SH-SY5Y (cell line): ENCODE results near the gene KDM1B.

ENCODE experiments used
- GATA2 ChIP-seq: IDR thresholded peaks from 2 replicates; pipeline ENCODE4 v1.6.1; 2011; ENCODE audit warnings: mild to moderate bottlenecking, low read depth, low read length
- GATA3 ChIP-seq: IDR thresholded peaks from 2 replicates; pipeline ENCODE4 v1.6.1; 2011; ENCODE audit warnings: low read depth, mild to moderate bottlenecking, low read length, moderate library complexity

The KDM1B gene

GRCh38 chr6:18259675-18260447, 104.6 kb downstream of the KDM1B start:
- no peak for TF ChIP-seq GATA3
- no peak for TF ChIP-seq GATA2

- TF ChIP-seq GATA3 (no peak), GATA2 (no peak)
Measured at GRCh38 chr6:18260448-18261106, 105.4 kb downstream of the KDM1B start.

- TF ChIP-seq GATA2, result no peak
- no peak for TF ChIP-seq GATA3
Measured at GRCh38 chr6:18261877-18262276, 106.7 kb downstream of the KDM1B start.

- TF ChIP-seq GATA2 (no peak), GATA3 (no peak)
Measured at GRCh38 chr6:18262702-18263417, 107.6 kb downstream of the KDM1B start.

- TF ChIP-seq GATA2 (no peak), GATA3 (no peak)
Measured at GRCh38 chr6:18263418-18264218, 108.4 kb downstream of the KDM1B start.

- TF ChIP-seq GATA2 (no peak), GATA3 (no peak)
Measured at GRCh38 chr6:18264219-18264922, 109.1 kb downstream of the KDM1B start, which contains the start of gene DEK. Gene DEK, minus strand, starts transcription at chr6:18264530. Its CDS starts 543 bp downstream, at chr6:18263987.

- TF ChIP-seq GATA2, result peak; percentile 30; the same call in 1 of the 2 replicates
- TF ChIP-seq GATA3, result no peak
Measured at GRCh38 chr6:18264923-18265377, 109.7 kb downstream of the KDM1B start.

- TF ChIP-seq GATA2 (no peak), GATA3 (no peak)
Measured at GRCh38 chr6:18265787-18266522, 110.7 kb downstream of the KDM1B start.

- TF ChIP-seq GATA3 (no peak), GATA2 (no peak)
Measured at GRCh38 chr6:18266523-18266912, 111.3 kb downstream of the KDM1B start.

- no peak for TF ChIP-seq GATA3
- no peak for TF ChIP-seq GATA2
Measured at GRCh38 chr6:18268066-18268465, 112.8 kb downstream of the KDM1B start.

- TF ChIP-seq GATA2 (no peak), GATA3 (no peak)
Measured at GRCh38 chr6:18269253-18269652, 114.0 kb downstream of the KDM1B start.

- no peak for TF ChIP-seq GATA2
- no peak for TF ChIP-seq GATA3
Measured at GRCh38 chr6:18269717-18270116, 114.5 kb downstream of the KDM1B start.

GRCh38 chr6:18270216-18270615, 115.0 kb downstream of the KDM1B start:
- TF ChIP-seq GATA3 (no peak), GATA2 (no peak)
